Endothelial cell (in vitro differentiated cells): ENCODE data around the gene CDK14. TPM values are rescaled to one million over a fixed set of nuclear protein-coding genes. Genes with fewer than 3 reads are reported as not detected.

Experiments
- DNase-seq: peaks from one replicate; pipeline ENCODE4 v3.0.0; 2021; ENCODE audit warnings: low spot score
- H3K27ac Mint-ChIP-seq: one replicate; pipeline ENCODE4 v1.8.0; 2021; ENCODE audit warnings: mixed read lengths, inconsistent platforms; ENCODE audit not compliant: unreplicated experiment
- H3K27me3 Mint-ChIP-seq: one replicate; pipeline ENCODE4 v1.8.0; 2021; ENCODE audit warnings: mild to moderate bottlenecking, moderate library complexity, mixed read lengths, inconsistent platforms; ENCODE audit not compliant: unreplicated experiment
- H3K36me3 Mint-ChIP-seq: one replicate; pipeline ENCODE4 v1.8.0; 2021; ENCODE audit warnings: mild to moderate bottlenecking, low read depth, mixed read lengths, inconsistent platforms; ENCODE audit not compliant: unreplicated experiment
- H3K4me1 Mint-ChIP-seq: one replicate; pipeline ENCODE4 v1.8.0; 2021; ENCODE audit warnings: mild to moderate bottlenecking, mixed read lengths, inconsistent platforms; ENCODE audit not compliant: unreplicated experiment
- H3K4me3 Mint-ChIP-seq: one replicate; pipeline ENCODE4 v1.8.0; 2021; ENCODE audit warnings: mild to moderate bottlenecking, mixed read lengths, inconsistent platforms; ENCODE audit not compliant: unreplicated experiment
- H3K9me3 Mint-ChIP-seq: one replicate; pipeline ENCODE4 v1.8.0; 2021; ENCODE audit warnings: mixed read lengths, inconsistent platforms; ENCODE audit not compliant: unreplicated experiment
- total RNA-seq: library from RNA; stranded (reverse); fragmentation: NEBNext Ultra II Directional; extraction: Animal tissue kit (Norgen Biotek cat#: 25700); gene quantifications from one replicate; pipeline ENCODE4 v1.2.1, GENCODE V29; 2021; ENCODE audit not compliant: unreplicated experiment
- TF ChIP-seq, protein P1 (sequence below): fragments of 200-600 bp; sonication (generic); IDR thresholded peaks from one replicate; pipeline ENCODE4 v1.5.0; 2021; ENCODE audit warnings: antibody characterized with exemption; ENCODE audit not compliant: unreplicated experiment

The CDK14 gene
- total RNA-seq, 1 donor from 2014 or later = 30.2 TPM

DNA sequence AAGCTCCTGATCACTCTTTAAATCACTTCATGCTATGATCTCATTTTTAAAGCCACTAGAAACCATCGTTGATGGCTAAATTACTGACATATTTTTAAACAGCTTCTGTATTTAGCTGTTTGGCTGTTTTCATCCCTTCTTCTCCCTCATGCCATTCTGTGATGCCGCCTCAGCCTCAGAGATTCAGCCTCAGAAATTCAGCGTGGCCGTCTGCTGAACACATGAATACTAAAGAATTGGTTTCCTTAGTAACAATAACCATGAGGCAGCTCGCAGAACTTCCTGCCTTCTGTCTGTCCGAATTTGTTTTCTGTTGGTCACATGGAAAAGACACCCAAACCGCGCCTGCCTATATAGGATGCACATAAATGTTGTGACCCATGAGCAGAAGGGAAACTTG lies 637.1 kb downstream of the CDK14 start:
- H3K27ac Mint-ChIP-seq = no peak overlapping the region
- TF ChIP-seq, protein P1, sequence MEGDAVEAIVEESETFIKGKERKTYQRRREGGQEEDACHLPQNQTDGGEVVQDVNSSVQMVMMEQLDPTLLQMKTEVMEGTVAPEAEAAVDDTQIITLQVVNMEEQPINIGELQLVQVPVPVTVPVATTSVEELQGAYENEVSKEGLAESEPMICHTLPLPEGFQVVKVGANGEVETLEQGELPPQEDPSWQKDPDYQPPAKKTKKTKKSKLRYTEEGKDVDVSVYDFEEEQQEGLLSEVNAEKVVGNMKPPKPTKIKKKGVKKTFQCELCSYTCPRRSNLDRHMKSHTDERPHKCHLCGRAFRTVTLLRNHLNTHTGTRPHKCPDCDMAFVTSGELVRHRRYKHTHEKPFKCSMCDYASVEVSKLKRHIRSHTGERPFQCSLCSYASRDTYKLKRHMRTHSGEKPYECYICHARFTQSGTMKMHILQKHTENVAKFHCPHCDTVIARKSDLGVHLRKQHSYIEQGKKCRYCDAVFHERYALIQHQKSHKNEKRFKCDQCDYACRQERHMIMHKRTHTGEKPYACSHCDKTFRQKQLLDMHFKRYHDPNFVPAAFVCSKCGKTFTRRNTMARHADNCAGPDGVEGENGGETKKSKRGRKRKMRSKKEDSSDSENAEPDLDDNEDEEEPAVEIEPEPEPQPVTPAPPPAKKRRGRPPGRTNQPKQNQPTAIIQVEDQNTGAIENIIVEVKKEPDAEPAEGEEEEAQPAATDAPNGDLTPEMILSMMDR = no peak
- peaks cover 18% of the 10 kb centered on the region for H3K4me1 Mint-ChIP-seq
- no peaks in the 10 kb centered on the region for H3K36me3 Mint-ChIP-seq
- H3K4me3 Mint-ChIP-seq = no peak overlapping the region
- no peak for DNase-seq
- peaks cover 4% of the 10 kb centered on the region for H3K27me3 Mint-ChIP-seq
- H3K9me3 Mint-ChIP-seq = no peaks in the 10 kb centered on the region

DNA sequence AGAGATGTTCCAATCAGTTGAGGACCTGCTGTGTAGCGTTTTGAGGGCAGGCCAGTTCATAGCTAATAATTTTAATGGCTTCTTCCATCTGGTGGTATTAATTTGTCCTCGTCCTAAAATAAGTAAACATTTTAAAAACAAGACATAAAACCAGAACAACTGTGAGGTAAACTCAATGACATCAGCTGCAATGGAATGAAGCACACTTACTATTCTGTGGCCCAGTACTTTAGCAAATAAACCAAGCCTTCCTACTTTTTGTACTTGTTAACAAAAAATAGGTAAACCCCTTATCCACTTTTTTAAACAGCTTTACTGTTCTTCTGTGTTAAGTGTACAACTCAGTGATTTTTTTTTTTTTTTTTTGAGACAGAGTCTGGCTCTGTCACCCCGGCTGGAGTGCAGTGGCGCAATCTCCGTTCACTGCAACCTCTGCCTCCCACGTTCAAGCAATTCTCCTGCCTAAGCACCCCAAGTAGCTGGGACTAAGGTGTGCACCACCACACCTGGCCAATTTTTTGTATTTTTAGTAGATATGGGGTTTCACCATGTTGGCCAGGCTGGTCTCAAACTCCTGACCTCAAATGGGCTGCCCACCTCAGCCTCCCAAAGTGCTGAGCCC lies 639.2 kb downstream of the CDK14 start:
- H3K27me3 Mint-ChIP-seq = peaks cover 4% of the 10 kb centered on the region
- H3K9me3 Mint-ChIP-seq = no peaks in the 10 kb centered on the region
- peaks cover 23% of the 10 kb centered on the region for H3K4me1 Mint-ChIP-seq
- H3K4me3 Mint-ChIP-seq = no peak overlapping the region
- no peak overlapping the region for H3K27ac Mint-ChIP-seq
- TF ChIP-seq, protein P1 = no peak
- DNase-seq = no peak
- no peaks in the 10 kb centered on the region for H3K36me3 Mint-ChIP-seq

DNA sequence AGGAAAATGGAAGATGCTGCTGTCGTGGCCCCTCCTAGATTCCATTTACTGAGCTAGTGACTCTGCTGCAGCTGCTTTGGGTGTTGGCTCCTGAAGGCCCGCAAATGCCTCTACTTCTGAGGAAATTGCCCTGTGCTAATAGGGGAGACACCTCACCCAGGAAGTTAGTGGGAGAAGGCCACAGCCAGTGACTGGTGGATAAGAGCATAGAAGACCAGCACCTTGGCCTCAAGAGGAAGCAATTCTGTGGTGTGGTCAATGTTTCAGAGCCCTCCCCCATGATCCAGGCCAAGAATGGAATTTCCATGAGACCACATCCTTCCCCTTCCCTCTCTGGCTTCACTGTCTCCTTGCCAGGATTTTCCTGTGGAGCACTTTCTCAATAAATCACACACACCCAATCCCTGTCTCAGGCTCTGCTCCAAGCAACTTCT lies 643.1 kb downstream of the CDK14 start:
- Mint-ChIP-seq H3K27ac (peak overlapping the region; percentile 14), H3K27me3 (no peaks in the 10 kb centered on the region), H3K4me1 (peaks cover 24% of the 10 kb centered on the region), H3K4me3 (no peak overlapping the region), H3K9me3 (no peaks in the 10 kb centered on the region), H3K36me3 (no peaks in the 10 kb centered on the region)
- TF ChIP-seq, protein P1 = no peak
- DNase-seq = peak; percentile 23

DNA sequence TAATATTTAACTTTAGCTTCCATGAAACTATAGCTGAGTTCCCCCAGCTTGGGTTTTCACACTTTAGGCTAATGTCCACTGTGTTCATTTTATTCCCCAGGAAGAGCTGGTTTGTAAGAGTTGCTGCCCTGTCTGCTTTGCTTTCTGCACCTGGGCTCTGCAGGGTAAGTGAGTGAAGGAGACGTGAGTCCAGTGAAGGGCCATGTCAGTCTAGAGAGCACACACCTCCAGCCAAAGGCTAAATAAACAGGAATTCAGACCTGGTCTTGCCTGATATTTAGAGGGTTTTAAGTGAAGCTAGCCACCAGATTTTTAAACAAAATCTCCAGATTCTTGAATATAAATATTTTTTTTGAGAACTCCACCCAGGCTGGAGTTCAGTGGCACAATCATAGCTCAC lies 643.7 kb downstream of the CDK14 start:
- no peak for DNase-seq
- Mint-ChIP-seq H3K9me3 (no peaks in the 10 kb centered on the region), H3K36me3 (no peaks in the 10 kb centered on the region), H3K27ac (no peak overlapping the region), H3K4me1 (peaks cover 24% of the 10 kb centered on the region), H3K27me3 (no peaks in the 10 kb centered on the region), H3K4me3 (no peak overlapping the region)
- TF ChIP-seq, protein P1 = no peak

DNA sequence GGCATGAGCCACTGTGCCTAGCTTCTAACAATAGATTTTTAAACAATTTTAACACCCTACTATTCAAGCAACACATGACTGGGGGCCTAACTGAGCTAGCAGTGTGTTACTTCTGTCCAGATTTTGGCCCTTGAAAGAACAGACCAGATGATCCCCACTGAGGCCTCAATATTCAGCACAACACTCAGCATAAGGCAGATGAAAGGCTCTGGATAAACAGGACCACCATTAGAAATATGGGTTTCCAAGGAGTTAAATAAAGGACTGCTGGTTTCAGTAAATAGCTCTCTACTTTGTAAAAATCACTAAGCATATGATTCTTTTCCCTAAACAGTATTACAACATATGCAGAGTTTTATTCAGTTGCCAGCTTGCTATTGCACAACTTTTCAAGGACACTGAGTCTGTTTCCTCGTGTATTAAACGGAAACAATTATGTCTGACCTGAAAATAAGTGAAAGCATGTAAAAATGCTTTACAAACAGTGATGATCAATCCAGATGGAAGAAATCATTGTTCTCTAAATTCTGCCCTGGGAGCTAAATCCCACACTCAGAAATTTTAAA lies 644.3 kb downstream of the CDK14 start:
- Mint-ChIP-seq H3K27me3 (no peaks in the 10 kb centered on the region), H3K27ac (no peak overlapping the region), H3K9me3 (no peaks in the 10 kb centered on the region), H3K36me3 (no peaks in the 10 kb centered on the region), H3K4me3 (no peak overlapping the region), H3K4me1 (peaks cover 24% of the 10 kb centered on the region)
- DNase-seq = no peak
- TF ChIP-seq, protein P1 = no peak
